HG03196 (cell line): ENCODE results near the gene PRKCQ.
"Not testable (repeated sequence)": the region's sequence is repeated elsewhere in the genome, so short reads cannot be mapped to it uniquely, and the experiment has no call there.

Source experiments
- ATAC-seq: cut with Tn5 transposase; IDR thresholded peaks from one replicate; pipeline ENCODE4 v1.9.1; 2021; ENCODE audit not compliant: unreplicated experiment

PRKCQ gene

DNA sequence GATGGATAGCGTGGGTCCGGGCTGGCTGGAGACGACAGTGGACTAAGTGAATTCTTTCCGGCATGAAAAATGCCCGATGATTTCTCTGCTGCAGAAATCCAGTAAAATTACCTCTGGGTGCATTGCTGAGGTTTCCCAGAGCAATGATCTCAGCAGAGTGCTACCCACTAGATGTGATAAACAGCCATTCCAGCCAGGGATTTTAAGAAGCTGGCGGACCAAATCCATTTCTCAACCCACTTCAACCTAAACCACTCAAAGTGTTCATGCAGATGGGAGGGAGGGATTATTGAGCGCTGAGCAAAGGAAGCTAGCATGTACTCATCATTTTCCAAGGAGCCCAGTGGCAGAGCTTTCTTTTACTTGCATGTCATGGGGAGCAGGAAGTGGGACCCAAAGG lies 116.7 kb downstream of the PRKCQ start:
- ATAC-seq, result no peak

DNA sequence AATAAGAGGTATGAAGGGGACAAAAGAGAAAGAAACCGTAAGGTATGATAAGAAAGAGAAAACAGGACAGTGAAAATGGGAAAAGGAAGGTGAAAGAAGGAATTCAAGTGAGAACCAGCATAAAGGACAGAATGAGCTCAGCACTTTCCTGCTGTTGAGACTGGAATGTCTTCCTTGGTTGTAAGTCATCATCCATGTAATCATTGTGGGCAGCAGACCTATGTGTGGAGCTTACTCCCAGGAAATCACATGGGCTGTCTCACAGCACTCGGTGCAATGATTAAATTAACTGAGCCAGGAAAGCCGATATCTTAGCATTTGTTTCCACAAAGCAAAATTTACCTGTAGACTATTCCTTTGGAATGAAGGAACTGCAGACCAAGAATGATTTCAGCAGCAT lies 118.1 kb downstream of the PRKCQ start:
- no peak for ATAC-seq

DNA sequence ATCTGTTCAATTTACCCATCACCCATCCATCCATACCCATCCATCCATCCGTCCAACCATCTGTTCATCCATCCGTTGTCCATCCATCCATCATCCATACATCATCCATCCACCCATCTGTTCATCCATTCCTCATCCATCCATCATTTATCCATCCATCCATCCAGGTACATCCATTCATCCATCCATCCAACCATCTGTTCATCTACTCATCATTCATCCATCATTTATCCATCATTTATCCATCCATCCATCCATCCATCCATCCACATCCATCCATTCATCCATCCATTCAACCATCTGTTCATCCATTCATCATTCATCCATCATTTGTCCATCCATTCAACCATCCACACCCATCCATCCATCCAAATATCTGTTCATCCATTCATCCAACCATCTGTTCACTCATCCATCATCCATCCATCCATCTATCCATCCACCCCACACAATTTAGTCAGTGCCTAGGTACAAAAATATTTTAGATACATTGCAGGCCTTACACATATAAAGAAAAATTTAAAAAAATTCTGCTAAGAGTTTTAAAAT lies 119.1 kb downstream of the PRKCQ start:
- no peak for ATAC-seq

DNA sequence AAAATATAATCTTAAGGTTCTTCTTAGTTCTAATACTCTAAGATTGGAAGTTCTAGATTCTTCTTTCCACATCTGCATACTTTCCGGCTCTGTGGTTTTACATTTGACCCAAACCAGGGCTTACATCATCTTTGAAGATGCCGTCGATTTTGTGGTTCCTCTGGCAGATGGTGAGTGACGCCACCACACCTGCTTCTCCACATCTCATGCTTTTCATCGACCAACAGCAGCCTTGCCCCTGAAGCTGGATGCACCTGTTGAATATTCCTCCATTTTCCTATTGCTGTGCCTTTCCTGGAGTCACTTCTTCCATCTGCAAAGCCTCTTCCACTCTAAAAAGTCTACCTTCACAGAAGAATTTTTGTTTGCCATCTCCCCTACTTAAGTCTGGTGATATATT lies 121.3 kb downstream of the PRKCQ start:
- no peak for ATAC-seq

DNA sequence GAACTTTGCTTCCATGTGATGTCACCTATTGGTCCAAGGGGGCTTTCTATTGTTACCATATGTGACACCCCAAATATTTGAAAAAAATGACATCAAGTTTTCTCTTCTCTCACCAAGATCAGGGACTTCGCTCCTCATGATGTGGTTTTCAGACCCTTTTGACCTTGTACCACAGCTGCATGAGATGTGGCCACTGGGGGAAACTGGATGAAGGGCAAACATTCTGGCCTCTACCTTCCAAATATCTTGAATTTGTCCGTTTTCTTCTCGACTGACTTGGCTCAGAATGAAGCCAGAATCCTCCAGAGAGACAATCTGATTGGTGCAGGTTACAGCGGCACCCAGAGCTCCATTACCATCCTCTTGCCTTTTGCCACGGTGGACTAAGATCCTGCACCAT lies 122.7 kb downstream of the PRKCQ start:
- ATAC-seq, result no peak

DNA sequence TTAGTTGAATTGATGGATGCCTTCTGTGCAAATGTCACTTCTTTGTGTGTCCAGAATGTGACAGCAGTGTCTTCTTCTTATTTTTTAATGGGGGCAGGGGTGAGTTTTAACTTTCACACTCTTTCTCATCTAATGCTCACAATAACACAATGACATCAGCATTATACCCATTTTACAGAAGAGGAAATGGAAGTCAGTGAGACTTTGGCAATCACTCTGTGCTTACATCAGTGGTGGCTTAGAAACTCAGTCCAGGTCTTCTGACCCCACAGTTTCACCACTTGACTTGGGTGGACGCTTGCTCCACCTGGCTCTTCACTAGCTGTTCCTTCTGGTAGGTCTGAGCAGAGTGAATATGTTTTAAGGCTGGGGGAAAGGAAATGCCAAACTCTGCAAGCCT lies 124.0 kb downstream of the PRKCQ start:
- no peak for ATAC-seq

DNA sequence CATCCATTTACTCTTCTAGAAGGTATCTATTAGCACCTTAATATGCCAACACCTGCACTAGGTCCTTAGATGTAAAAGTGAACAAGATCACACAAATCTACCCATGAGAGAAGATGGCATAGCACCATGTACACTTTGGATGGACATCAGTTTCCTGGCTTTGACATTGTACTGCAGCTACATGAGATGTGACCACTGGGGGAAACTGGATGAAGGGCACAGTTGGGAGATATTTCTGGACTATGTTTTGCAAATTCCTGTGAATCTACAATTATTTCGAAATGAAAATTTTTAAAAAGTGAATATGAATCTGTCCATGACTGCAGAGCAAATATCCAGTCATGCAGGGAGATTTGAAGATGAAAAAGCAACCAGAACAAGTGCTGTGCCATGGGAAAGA lies 124.5 kb downstream of the PRKCQ start:
- no peak for ATAC-seq

DNA sequence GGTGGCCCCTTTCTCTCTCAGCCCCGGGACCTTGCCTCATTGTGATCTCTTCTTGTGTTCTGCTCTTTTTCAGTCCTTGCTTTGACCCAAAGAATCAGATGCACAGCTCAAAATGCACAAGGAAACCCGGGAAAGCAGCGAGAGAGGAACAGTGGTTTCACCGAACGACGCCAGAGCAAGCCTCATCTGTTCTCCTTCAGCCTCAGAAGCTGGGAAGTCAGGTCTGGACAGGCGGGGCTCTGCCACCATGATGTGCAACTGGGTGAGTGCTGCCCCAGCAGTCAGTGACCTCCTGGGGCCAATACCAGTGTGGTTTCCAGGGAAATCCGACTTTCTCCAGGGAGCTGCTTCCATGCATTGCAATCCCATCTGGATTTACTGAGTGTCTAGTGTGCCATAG lies 133.4 kb downstream of the PRKCQ start:
- ATAC-seq, result no peak

DNA sequence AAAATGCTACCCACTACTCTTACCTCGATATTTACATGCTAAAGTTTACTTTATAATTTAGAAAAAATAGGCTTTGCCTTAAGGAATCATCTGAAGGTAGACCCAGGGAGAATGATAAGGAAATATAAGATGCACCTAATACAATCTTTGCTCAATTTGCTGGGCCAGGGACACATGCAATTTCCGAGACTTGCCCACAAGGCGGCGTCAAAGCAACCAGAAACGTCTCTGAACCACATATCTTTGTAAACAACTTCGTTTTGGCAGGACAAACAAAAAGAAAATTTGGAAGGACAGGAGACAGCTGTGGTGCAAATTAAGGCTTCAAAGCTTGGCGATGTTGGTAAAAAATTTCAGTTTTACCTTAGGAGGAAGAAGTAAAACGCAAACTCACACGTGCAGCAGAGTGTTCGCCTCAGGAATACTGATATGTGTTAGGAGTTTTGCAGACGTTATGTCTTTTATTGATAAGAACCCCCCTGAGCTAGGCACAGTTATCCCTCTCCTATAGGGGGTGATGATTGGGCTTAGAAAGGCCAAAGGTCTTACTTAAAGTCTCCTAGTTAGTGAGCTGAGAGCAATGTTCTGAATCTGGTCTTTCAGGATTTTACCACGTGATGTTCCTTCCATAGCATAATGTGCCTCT lies 134.3 kb downstream of the PRKCQ start:
- ATAC-seq, result no peak

DNA sequence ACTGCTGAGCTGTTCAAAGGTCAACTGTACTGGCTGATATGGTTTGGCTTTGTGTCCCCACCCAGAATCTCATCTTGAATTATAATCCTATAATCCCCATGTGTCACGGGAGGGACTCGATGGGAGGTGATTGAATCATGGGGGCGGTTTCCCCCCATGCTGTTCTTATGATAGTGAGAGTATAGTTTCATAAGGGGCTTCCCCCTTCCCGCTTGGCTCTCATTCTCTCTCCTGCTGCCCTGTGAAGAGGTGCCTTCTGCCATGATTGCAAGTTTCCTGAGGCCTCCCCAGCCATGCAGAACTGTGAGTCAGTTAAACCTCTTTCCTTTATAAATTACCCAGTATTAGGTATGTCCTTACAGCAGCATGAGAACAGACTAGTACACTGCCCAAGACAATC lies 140.2 kb downstream of the PRKCQ start:
- not testable (repeated sequence) for ATAC-seq

DNA sequence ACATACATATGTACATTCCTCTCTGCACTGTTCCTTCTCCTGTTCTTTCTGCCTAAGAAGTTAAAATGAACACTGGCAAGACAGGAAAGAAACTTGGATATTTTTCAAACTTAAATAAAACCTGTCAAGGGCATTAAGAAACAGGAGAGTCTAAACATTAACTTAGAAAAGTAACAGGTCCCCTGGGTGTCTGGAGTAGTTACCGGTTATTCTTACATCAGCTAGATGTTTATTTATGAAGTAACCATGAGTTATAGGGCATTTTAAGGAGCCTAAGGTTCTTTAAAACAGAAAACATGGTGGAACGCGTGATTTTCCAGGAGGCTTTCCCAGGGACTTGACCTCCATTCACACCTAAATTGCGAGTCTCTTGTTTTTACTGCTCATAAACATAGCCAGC lies 148.2 kb downstream of the PRKCQ start:
- ATAC-seq, result no peak

DNA sequence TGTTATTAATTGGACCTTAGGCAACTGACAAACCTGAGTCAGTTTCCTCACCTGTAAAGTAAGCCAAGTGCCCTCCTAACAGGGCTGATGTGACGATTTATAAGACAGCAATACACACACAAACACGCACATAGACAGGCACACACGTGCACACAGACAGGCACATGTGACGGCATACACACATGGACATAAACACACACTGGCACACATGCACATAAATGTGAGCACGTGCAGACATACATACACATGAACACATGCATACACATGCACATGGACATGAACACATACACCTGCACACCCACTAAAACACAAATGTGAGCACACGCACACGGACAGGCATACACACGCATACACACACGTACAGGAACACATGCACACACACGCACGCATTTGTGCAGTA lies 148.9 kb downstream of the PRKCQ start:
- ATAC-seq, result no peak

DNA sequence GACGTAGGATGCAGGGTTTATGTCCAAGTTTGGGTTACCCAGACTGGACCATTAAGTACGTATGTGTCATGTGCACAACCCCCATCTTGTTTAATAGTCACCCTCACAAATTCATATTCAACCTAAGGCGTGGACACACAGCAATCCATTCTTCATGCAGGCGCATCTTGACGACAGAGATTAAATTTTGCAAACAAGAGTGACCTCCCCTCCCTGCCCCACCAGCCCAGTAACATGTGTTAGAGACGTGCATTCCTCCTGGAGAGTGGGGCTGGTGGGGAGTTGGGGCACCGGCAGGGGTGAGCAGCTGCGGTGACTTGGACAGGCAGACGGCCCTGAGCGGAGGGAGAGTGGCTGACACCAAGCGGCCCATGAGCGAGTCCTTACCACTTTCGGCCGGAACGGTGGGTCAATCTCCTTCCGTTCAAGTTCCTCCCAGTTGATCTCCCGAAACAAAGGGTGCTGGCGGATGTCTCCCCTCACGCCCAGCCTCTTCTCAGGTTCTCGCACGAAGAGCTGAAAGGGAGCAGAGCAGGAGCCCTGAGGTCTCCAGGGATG lies 149.6 kb downstream of the PRKCQ start:
- ATAC-seq, result no peak

DNA sequence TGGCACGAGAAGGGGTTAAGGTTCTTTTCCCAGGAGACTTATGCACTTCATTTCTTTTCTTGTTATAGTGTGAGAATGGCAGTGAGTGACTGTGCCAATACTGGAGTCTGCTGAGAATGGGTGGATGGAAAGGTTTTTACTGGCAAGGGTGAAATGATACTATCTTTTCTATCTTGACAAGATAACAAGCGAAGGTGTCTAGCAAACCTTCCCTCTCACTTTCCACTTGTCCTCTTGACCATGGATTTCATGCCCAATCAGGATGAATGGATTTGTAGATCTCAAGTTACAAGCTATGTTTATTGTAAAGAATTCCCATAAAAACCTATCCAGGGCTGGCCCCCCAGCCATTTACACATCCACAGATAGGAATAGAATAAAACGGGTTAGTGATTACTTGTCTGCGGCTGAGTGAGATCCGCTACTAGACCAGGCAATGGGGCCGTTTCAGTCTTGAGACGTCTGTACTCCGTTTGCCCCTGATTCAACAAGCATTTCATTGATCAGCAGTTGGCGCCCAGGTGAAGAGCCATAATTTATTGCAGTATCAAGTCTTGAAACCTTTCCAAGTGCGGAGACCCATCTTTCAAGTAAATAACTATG lies 152.6 kb downstream of the PRKCQ start:
- ATAC-seq, result no peak

DNA sequence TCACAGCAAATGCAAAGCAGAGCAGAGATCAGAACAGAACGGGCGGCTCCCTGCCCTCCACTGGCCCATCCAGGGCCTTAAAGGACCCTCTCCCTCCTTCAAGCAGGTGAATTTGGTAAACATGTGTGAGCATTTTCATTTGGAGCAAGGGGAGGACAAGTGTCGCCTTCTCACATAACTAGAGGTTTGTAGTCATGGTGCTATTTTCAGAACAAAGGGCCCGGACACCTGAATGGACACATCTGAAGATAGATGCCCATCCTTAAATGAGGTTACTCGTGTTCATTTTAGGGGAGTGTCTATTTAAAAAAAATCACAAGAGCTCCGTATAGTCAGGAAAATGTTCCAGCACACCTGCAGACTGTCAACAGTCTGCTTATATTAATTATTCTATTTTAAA lies 153.8 kb downstream of the PRKCQ start:
- ATAC-seq, result no peak

DNA sequence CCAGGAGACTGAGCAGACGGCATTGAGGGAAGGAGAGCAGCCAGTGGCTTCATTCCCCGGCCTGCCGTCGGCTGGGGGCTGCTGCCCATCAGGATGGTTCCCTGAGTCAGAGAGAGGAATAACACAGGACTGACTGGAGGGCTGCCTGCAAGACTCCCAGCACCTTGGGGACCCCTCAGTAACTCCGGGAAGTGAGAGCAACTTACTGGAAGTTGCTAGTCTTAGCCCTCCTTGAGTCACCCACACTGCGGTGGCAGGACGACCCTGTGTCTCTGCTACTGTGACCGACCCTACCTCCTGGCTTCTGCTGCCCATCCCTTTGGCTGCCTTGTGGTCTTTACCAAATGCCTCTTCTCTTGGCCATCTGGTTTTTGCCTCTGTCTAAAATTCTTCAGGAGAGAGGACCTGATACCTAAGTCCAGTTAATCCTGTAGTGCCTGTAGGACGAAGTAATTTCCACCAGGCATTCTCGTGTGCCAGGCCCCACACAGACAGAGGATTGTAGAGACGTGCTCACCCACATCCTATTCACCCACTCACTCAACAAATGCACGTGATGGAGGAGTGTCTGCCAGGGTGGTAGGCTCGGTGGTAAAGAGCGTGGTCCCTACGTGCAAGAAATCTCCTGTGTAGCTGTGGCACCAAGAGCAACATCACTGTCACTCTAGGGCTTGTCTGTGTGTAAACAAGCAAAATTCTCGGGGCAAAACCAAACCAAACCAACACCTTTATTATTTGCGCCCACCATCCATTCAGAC lies 156.5 kb downstream of the PRKCQ start:
- no peak for ATAC-seq

DNA sequence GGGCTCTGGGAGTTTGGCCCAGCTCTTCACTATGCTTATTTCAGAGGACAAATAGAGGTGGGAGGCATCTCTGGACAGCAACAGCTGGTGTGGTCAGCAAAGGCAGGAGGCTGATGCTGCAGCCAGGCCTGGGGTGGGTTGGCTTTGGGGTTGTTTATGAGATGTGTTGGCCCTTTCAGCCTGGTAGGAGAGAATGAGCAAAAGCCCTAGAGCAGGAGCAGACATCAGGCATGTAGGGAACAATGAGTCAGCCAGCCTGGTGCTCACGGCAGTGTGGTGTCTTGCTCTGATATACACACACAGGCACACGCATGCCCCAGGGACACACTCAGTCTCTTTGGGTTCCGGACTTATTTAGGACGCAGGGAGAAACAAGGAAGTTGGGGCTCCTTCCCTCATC lies 157.1 kb downstream of the PRKCQ start:
- no peak for ATAC-seq

DNA sequence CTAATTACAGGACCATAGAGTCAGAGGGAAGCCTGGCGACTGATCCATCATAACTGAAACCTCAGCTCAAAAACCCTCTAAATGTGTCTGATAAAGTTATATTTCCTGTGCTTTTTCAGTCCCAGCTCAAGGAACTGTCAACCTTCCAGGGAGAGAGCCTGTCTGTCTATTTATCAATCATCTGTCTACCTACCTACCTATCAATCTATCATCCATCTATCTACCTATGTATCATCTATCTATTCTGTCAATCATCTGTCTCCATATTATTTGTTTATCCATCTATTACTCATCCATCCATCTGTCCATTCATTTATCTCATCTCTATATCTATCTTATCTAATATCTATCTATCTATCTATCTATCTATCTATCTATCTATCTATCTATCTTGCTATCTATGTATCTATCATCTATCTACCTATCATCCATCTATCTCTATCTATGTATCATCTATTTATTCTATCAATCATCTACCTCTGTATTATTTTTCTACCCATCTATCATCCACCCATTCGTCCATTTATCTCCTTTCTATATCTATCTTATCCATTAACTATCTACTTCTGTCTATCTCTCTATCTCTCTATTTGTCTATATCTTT lies 161.4 kb downstream of the PRKCQ start:
- ATAC-seq, result no peak

DNA sequence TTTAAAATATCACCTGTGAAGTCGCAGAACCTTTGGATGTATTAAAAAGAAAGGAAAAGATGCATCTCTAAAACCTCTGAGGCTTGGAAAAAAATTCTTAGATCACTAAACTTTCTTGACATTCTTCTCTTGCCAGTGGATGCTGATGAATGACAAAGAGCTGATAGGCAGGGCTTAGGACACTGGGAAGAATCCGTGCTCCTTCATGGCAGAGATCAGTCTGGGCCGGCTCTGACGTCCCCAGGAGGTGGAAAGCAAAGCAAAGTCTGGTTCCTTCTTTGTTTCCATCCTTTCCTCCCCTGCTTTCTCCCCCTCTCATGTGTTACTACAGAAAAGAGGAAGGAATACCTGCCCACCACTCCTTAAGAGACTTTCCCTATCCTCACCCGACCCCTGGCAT lies 161.9 kb downstream of the PRKCQ start:
- no peak for ATAC-seq

DNA sequence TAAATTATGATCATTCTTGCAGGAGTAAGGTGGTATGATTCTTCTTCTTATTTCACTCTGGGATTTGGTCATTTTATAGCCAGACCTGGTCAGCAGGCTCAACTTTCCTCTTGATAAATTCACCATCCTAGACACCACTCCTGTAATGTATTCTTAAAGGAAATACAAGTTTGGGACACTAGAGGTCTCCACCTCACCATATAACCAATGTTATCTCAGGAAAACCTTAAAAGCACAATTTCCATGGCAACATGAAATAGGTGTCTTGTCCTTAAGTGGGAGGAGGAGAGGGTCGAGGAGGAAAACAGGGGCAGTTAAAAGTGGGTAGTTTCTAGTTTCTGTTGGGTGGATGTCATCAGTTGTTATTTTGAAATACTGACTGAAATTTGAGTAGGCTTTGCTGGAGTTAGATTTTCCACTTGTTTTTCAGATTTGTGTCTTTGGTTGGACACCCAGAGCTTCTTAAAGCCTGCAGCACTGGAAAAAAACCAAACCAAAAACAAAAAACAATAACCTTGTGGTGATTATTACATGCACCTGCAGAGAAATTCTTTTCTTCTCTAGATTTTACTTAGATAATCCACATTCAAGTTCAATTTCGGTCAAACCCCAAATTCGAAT lies 163.1 kb downstream of the PRKCQ start:
- ATAC-seq, result no peak

DNA sequence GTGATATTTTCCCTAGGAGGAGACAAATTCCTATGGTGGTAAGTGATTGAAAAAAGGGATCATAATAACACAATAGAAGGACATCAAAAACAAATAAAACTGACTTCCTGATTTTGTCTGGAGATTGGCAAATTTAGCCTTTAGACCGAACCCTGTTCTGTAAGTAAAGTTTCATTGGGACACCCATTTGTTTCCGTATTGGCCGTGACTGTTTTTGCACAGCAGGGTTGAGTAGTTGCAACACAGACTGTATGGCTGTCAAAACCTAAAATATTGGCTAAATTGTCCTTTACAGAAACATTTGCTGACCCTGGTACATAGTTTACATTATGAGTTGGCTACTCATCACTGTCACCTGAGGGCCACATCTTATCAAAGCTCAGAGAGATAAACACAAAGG lies 168.6 kb downstream of the PRKCQ start:
- ATAC-seq, result no peak
